Endothelial cell of umbilical vein (primary cell): ENCODE data around the gene DIP2C. TPM values are rescaled to one million over a fixed set of nuclear protein-coding genes. Genes with fewer than 3 reads are reported as not detected.

Source experiments
- Bru-seq: library from RNA; stranded (reverse); fragments of 400-500 nt; gene quantifications from one replicate; lab custom pipeline; 2021; lab: Mats Ljungman, UMichigan
- BruChase-seq, 2 experiments: library from RNA; stranded (reverse); fragments of 400-500 nt; gene quantifications; one replicate each; lab custom pipeline; 2021; lab: Mats Ljungman, UMichigan
- BruUV-seq: library from RNA; stranded (reverse); fragments of 400-500 nt; replicated peaks from 2 replicates; lab custom pipeline; 2021; lab: Mats Ljungman, UMichigan
- CTCF ChIA-PET: fragments of 300-600, 350-600 bp; sonication (Branson Sonifier 250); formaldehyde crosslinking; loops from one replicate; lab custom pipeline; 2021; ENCODE audit warnings: antibody characterized with exemption, inconsistent platforms; lab: Charles Lee
- POLR2A ChIA-PET: fragments of 300-600, 350-600 bp; sonication (Branson Sonifier 250); formaldehyde crosslinking; loops from one replicate; lab custom pipeline; 2021; ENCODE audit warnings: antibody characterized with exemption, inconsistent platforms; lab: Charles Lee
- DNase-seq: peaks from one replicate; pipeline ENCODE4 v3.0.0-alpha.2; 2011; ENCODE audit warnings: low read depth, low spot score
- FAIRE-seq: peaks from 2 replicates; lab custom pipeline; 2011; peaks lifted over from hg19 to GRCh38; lab: Jason Lieb, UNC
- H2AFZ ChIP-seq: 2 replicates; pipeline ENCODE4 v1.6.0; 2012; ENCODE audit warnings: low read depth, low read length, control low read depth, inconsistent platforms
- H3K27ac ChIP-seq: 2 replicates; pipeline ENCODE4 v1.5.1; 2011; ENCODE audit warnings: low read depth, mild to moderate bottlenecking, control low read depth, low read length, moderate library complexity; ENCODE audit not compliant: insufficient read depth
- H3K27me3 ChIP-seq, 2 experiments: 2 replicates each; pipeline versions ENCODE4 v1.6.0 to v1.6.1; 2011; ENCODE audit warnings: low read length in 2 of 2, mixed read lengths in 1 of 2; ENCODE audit not compliant: control insufficient read depth in 2 of 2, insufficient read depth in 2 of 2
- H3K36me3 ChIP-seq, 2 experiments: 2 replicates in 1 of 2; 3 replicates in 1 of 2; pipeline ENCODE4 v1.5.1; 2011; ENCODE audit warnings: low read length in 2 of 2, mild to moderate bottlenecking in 1 of 2, moderate library complexity in 1 of 2; ENCODE audit not compliant: control insufficient read depth in 2 of 2, insufficient read depth in 2 of 2; ENCODE audit errors: extremely low read depth in 1 of 2
- H3K4me1 ChIP-seq: 3 replicates; pipeline ENCODE4 v1.5.1; 2011; ENCODE audit warnings: mild to moderate bottlenecking, low read length; ENCODE audit not compliant: control insufficient read depth, insufficient read depth; ENCODE audit errors: extremely low read depth
- H3K4me2 ChIP-seq: 2 replicates; pipeline ENCODE4 v1.6.1; 2011; ENCODE audit warnings: low read length, control low read depth, mixed read lengths; ENCODE audit not compliant: insufficient read depth
- H3K4me3 ChIP-seq, 3 experiments: fragments of 200-600 bp in 1 of 3; sonication (generic), shearing (Covaris generic) in 1 of 3; replicated peaks in 1 of 3; 2 replicates each; pipeline ENCODE4 v1.5.1; 2011 to 2016; ENCODE audit warnings: control low read depth in 3 of 3, low read length in 3 of 3, mild to moderate bottlenecking in 2 of 3, inconsistent platforms in 1 of 3, low read depth in 1 of 3, moderate library complexity in 1 of 3; ENCODE audit not compliant: insufficient read depth in 1 of 3
- H3K79me2 ChIP-seq: 2 replicates; pipeline ENCODE4 v1.6.0; 2012; ENCODE audit warnings: low read length, inconsistent platforms; ENCODE audit not compliant: control insufficient read depth, insufficient read depth
- H3K9ac ChIP-seq: replicated peaks from 2 replicates; pipeline ENCODE3; 2011; ENCODE audit warnings: low read length, control low read depth; ENCODE audit not compliant: insufficient read depth; ENCODE audit errors: extremely low read depth
- H3K9me1 ChIP-seq: replicated peaks from 3 replicates; pipeline ENCODE4 v1.6.0; 2011; ENCODE audit warnings: mild to moderate bottlenecking, low read length; ENCODE audit not compliant: control insufficient read depth, insufficient read depth; ENCODE audit errors: extremely low read depth
- H3K9me3 ChIP-seq: replicated peaks from 2 replicates; pipeline ENCODE4 v1.5.1; 2012; ENCODE audit warnings: low read length, inconsistent platforms; ENCODE audit not compliant: control insufficient read depth, insufficient read depth
- H4K20me1 ChIP-seq: replicated peaks from 2 replicates; pipeline ENCODE3; 2011; ENCODE audit warnings: mild to moderate bottlenecking, low read length; ENCODE audit not compliant: control insufficient read depth, insufficient read depth; ENCODE audit errors: extremely low read depth
- CTCF ChIP-seq, 2 donors: IDR thresholded peaks; 1 replicate in 1 of 2; 2 replicates in 1 of 2; pipeline ENCODE4 v1.5.1; 2011; ENCODE audit warnings: low read length in 2 of 2, mild to moderate bottlenecking in 2 of 2, moderate library complexity in 2 of 2, control low read depth in 1 of 2, inconsistent platforms in 1 of 2, low read depth in 1 of 2; ENCODE audit not compliant: insufficient read depth in 1 of 2; ENCODE audit errors: extremely low read depth in 1 of 2
- EZH2 ChIP-seq: IDR thresholded peaks from 2 replicates; pipeline ENCODE4 v1.6.1; 2012; ENCODE audit warnings: borderline replicate concordance, low read depth, mild to moderate bottlenecking, moderate library complexity, low read length, inconsistent platforms; ENCODE audit not compliant: severe bottlenecking
- FOS ChIP-seq: IDR thresholded peaks from 2 replicates; pipeline ENCODE4 v1.6.1; 2011; ENCODE audit warnings: mild to moderate bottlenecking, low read length, moderate library complexity, borderline replicate concordance; ENCODE audit not compliant: insufficient read depth
- GATA2 ChIP-seq: IDR thresholded peaks from 2 replicates; pipeline ENCODE4 v1.7.0; 2011; ENCODE audit warnings: low read depth, mild to moderate bottlenecking, moderate library complexity, mixed read lengths, low read length; ENCODE audit not compliant: insufficient read length, insufficient read depth
- JUN ChIP-seq: IDR thresholded peaks from 2 replicates; pipeline ENCODE4 v1.6.1; 2011; ENCODE audit warnings: borderline replicate concordance, low read depth; ENCODE audit not compliant: insufficient read length, insufficient read depth
- MAX ChIP-seq: IDR thresholded peaks from 2 replicates; pipeline ENCODE4 v1.6.1; 2011; ENCODE audit not compliant: insufficient read depth, insufficient read length
- MYC ChIP-seq: IDR thresholded peaks from one replicate; pipeline ENCODE4 v1.6.1; 2011; ENCODE audit warnings: mild to moderate bottlenecking, low read depth, low read length
- POLR2A ChIP-seq: IDR thresholded peaks from 2 replicates; pipeline ENCODE4 v1.6.1; 2012; ENCODE audit warnings: low read depth, mild to moderate bottlenecking, control low read depth, low read length
- POLR2AphosphoS5 ChIP-seq: IDR thresholded peaks from 2 replicates; pipeline ENCODE4 v1.6.1; 2012; ENCODE audit warnings: low read depth, mild to moderate bottlenecking, control low read depth, low read length, moderate library complexity; ENCODE audit not compliant: insufficient read depth
- dilution Hi-C: fragments of 300-500 bp; cut with MboI; formaldehyde crosslinking; loops from one replicate; pipeline ENCODE4 v1.15.0; 2019; ENCODE audit warnings: low sequenced_read_pairs; ENCODE audit not compliant: extremely low pct_ligation_motif_present
- intact Hi-C: fragments of 100-400 bp; cut with micrococcal nuclease; formaldehyde crosslinking; loops from one replicate; pipeline ENCODE4 v1.10.0; 2022
- long read RNA-seq: library from polyadenylated mRNA; stranded (forward); transcript quantifications from one replicate; pipeline ENCODE4 v2.0.0, GENCODE V29; 2021
- polyA minus RNA-seq, 3 experiments: library from RNA; depleted of rRNA, polyadenylated mRNA; stranded (reverse); fragments of >200 nt; gene quantifications; 1 replicate in 1 of 3; 2 replicates in 2 of 3; pipeline ENCODE4 v1.2.3, GENCODE V29; 2011
- polyA plus RNA-seq, 4 experiments: library from polyadenylated mRNA; depleted of rRNA in 3 of 4; stranded (reverse) in 3 of 4; unstranded in 1 of 4; fragments of >200 nt; gene quantifications; 2 replicates each; pipeline versions ENCODE4 v1.2.1 to v1.2.3, GENCODE V29; 2011 to 2012; ENCODE audit warnings: missing spikeins in 1 of 4
- total RNA-seq: library from RNA; stranded (reverse); gene quantifications from 2 replicates; pipeline ENCODE4 v1.2.3, GENCODE V29; 2021

Gene DIP2C
- total RNA-seq (10.1 and 10.7 TPM in 2 replicates), polyA plus RNA-seq (3.0 and 3.6 TPM in 2 replicates), polyA minus RNA-seq (9.4 and 10.9 TPM in 2 replicates), Bru-seq, nascent RNA (percentile 60 among the genes with signal in this experiment), BruChase-seq, experiment 1, labeled RNA remaining after a 6-hour chase (percentile 66 among the genes with signal in this experiment), BruChase-seq, experiment 2, labeled RNA remaining after a 2-hour chase (percentile 69 among the genes with signal in this experiment)
- polyA plus RNA-seq (2011; cell fraction: cytosol; rRNA removed): 2.7 and 3.1 TPM in 2 replicates
- polyA plus RNA-seq (2011; cell fraction: nucleus; rRNA removed): 6.3 and 8.1 TPM in 2 replicates
- 4.1 and 6.6 TPM in 2 replicates for polyA plus RNA-seq (2012)
- 0.61 TPM for polyA minus RNA-seq (2011; cell fraction: cytosol; rRNA and poly(A)+ RNA removed)
- polyA minus RNA-seq (2011; cell fraction: nucleus; rRNA and poly(A)+ RNA removed): 6.8 and 9.8 TPM in 2 replicates
- long read RNA-seq, full-length matches to known transcripts: 2 of 5 reads
- long read RNA-seq, partial matches to known transcripts: 1 of 5 reads
- long read RNA-seq, other reads (novel, unspliced or antisense): 2 of 5 reads

GRCh38 chr10:689452-690371 lies at the start of gene DIP2C:
TSS of gene DIP2C (minus strand) at chr10:689668. CDS start at chr10:689578, 90 bp downstream.
- Histone ChIP-seq H3K4me2 (peak within 1 kb of the TSS; percentile 50), H2AFZ (peak within 1 kb of the TSS; percentile 44), H3K27me3 (peaks cover 2 to 3% of the 10 kb centered on the region in 2 experiments), H3K9ac (peak within 1 kb of the TSS; percentile 41), H3K4me3 (peak within 1 kb of the TSS; percentile 47 to 73 (median 57)), H3K9me1 (no peaks in the 10 kb centered on the region), H3K9me3 (no peaks in the 10 kb centered on the region), H3K36me3 (no peaks in the 10 kb centered on the region), H3K79me2 (no peaks in the 10 kb centered on the region), H3K4me1 (peaks cover 8% of the 10 kb centered on the region), H4K20me1 (no peaks in the 10 kb centered on the region), H3K27ac (no peak within 1 kb of the TSS)
- DNase-seq: peak; percentile 41
- CTCF ChIA-PET: no interaction called here
- TF ChIP-seq JUN (no peak), MYC (no peak), CTCF (IDR thresholded peaks at IDR 0.05; ENCODE audit: extremely low read depth in 1 of 2, insufficient read depth in 1 of 2, low read depth in 1 of 2, low read length in 2 of 2) (no peak), POLR2AphosphoS5 (no peak), EZH2 (no peak), GATA2 (no peak), FOS (no peak), POLR2A (no peak), MAX (no peak)
- BruUV-seq: no TSS peak
- POLR2A ChIA-PET: no interaction called here
- intact Hi-C loops: no loop called here
- FAIRE-seq: peak; percentile 40
- dilution Hi-C loops: no loop called here
